T-helper 2 cell treated with Interferon-gamma antibody and Interleukin-4, amounts not matched to agents 5 μg/mL and 100 μg/mL, for 36 hours (primary cell): ENCODE results near the gene FAM240A.
"Not testable (repeated sequence)": the region's sequence is repeated elsewhere in the genome, so short reads cannot be mapped to it uniquely, and the experiment has no call there.

Experiments
- DNase-seq: peaks from one replicate; pipeline ENCODE4 v3.0.0; 2021; ENCODE audit warnings: low spot score
- H3K27ac Mint-ChIP-seq: one replicate; pipeline ENCODE4 v1.8.0; 2021; ENCODE audit warnings: mild to moderate bottlenecking, mixed read lengths
- H3K27me3 Mint-ChIP-seq: one replicate; pipeline ENCODE4 v1.8.0; 2021; ENCODE audit warnings: low read depth, mixed read lengths
- H3K36me3 Mint-ChIP-seq: one replicate; pipeline ENCODE4 v1.8.0; 2021; ENCODE audit warnings: low read depth, mixed read lengths
- H3K4me1 Mint-ChIP-seq: one replicate; pipeline ENCODE4 v1.8.0; 2021; ENCODE audit warnings: low read depth, mixed read lengths
- H3K4me3 Mint-ChIP-seq: one replicate; pipeline ENCODE4 v1.8.0; 2022; ENCODE audit warnings: mild to moderate bottlenecking, moderate library complexity, mixed read lengths
- H3K9me3 Mint-ChIP-seq: one replicate; pipeline ENCODE4 v1.8.0; 2021; ENCODE audit warnings: mixed read lengths

FAM240A gene

DNA sequence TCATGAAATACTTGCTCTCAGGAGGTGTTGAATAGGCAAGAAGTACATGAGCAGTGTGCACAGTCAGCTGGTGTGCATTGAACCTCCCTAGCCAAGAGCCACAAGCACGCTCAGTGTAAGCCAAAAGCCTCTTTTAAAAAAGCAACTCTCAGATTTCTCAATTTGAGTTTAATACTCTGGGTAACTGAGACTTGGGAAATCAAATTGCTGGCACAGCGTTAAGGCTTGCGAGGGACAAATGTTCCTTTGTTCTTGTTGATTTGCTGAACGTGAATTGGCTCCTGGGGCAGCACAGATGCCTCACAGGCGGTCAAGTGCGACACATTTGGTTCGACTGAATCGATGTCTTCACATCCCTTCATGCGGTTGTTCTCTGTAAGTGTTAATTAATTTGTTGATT lies at the start of gene FAM240A:
Gene FAM240A (plus strand): TSS at position 202 of the 400 bp plus-strand sequence. CDS start 159 bp downstream, at position 361.
- Mint-ChIP-seq H3K27me3 (peaks cover 30% of the 10 kb centered on the region), H3K36me3 (no peaks in the 10 kb centered on the region), H3K9me3 (no peaks in the 10 kb centered on the region), H3K4me1 (no peaks in the 10 kb centered on the region), H3K4me3 (no peak within 1 kb of the TSS), H3K27ac (no peak within 1 kb of the TSS)
- DNase-seq = no peak

DNA sequence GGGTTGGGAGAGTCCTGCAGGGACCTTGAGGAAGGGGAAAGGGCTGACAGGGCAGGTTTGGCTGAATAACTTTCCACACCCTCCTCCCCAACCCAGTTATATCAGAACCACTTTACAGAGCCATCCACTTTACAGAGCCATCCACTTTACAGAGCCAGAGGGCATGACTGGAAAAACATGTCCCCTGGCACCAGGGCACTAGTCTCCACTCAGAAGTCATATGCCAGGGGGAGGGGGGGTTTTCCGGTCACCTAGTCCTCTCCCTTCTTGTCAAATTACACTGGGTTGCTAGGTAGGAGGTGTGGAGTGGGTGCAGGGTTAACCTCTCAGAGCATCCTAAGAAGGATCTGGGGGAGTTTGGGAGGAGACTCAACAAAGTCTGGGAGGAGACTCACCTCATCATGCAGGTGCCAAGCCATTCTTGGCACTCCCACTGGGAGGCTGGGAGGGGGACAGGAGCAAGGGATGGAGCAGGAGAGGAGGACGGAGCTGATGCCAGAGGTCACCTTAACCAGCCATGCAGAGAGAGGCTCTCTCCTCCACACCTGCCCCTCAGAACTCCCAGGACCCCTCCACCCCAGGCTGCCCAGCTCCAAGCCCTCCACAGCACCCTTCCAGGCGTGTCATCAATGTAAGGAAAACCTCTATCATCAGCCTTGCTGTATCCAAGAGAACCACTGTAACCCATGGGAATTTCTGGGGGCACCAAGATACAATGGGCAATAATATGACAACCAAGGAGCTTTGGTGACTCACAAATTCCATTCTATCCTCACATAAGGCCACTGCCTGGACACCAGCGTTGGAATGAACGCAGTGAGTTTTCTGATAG lies 47.9 kb upstream of the FAM240A start:
- Mint-ChIP-seq H3K27ac (no peak overlapping the region), H3K27me3 (peaks cover 61% of the 10 kb centered on the region), H3K4me1 (peaks cover 12% of the 10 kb centered on the region), H3K4me3 (no peak overlapping the region), H3K9me3 (no peaks in the 10 kb centered on the region), H3K36me3 (no peaks in the 10 kb centered on the region)
- no peak for DNase-seq

DNA sequence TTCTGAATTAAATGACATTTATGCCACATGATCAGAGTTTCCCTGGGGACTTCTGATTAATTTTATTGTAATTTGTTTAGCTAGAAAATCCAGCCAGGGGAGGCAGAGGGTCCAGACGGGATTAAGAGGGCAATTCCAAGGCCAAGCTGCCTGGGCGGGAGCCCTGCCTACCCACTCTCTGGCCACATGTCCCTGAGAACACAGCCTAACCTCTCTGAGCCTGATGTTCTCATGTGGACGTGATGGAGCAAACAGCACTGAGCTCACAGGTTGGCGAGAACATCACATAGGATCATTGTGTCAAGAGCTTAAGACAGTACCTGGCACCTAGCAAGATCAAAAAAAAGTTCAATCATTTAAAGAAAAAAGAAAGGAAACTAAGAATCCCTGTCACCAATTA lies 47.2 kb upstream of the FAM240A start:
- peaks cover 12% of the 10 kb centered on the region for H3K4me1 Mint-ChIP-seq
- DNase-seq = no peak
- peak overlapping the region; percentile 55 for H3K4me3 Mint-ChIP-seq
- H3K36me3 Mint-ChIP-seq = no peaks in the 10 kb centered on the region
- H3K27me3 Mint-ChIP-seq = peaks cover 57% of the 10 kb centered on the region
- H3K27ac Mint-ChIP-seq = no peak overlapping the region
- no peaks in the 10 kb centered on the region for H3K9me3 Mint-ChIP-seq

DNA sequence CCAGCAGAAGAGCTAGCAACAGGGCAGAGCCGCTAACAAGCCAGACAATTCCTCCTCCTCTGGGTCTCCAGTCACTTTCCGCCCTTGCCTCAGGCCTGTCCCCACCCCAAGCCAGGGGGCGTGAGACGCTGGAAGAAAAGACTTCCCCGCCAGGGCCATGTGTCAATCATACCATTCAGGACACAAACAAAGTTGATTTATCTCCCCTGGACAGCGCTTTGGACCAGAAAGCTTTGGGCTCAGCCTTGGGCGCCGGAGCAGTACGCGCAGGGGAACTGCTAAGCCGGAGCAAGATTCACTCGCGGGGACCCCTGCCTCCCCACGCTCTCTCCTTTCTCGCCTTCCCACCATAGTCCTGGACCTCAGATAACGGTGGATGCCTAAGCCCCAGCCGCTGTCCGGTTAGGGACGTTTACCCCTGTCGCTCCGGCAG lies 46.7 kb upstream of the FAM240A start:
- H3K27ac Mint-ChIP-seq = no peak overlapping the region

DNA sequence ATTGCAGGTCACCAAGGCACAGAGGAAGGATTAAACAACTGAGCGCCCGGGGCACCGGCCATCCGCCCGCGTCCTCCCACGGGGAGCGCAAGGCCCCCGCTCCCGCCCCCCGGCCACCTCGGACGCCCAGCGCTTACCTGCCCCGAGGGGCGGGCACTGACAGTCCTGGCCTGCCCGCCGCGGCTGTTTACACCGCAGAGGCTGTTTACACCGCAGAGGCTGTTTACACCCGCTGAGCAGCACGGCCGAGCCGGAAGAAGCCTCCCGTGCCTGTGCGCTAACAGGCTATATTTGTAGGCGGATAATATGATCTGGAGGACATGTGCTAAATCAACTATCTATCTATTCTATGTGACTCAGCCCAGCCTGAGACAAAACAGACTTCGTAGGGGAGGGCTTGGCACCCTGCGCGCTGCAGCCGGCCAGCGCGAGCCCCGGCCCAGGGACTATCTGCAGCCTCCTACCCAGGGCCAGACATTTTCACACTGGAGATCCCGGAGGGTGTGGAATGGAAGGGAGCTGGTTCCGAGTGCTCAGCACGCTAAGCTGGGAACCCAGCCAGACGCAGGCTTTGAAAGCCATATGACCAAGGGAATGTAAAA lies 46.2 kb upstream of the FAM240A start, which contains the start of gene LRRC2:
Gene LRRC2 (minus strand): TSS at position 263 of the 602 bp plus-strand sequence. CDS start 14,711 bp downstream, outside the sequence.
- Mint-ChIP-seq H3K27ac (no peak within 1 kb of the TSS), H3K36me3 (no peaks in the 10 kb centered on the region), H3K4me1 (peaks cover 12% of the 10 kb centered on the region), H3K27me3 (peaks cover 53% of the 10 kb centered on the region), H3K4me3 (peak within 1 kb of the TSS; percentile 55), H3K9me3 (no peaks in the 10 kb centered on the region)
- DNase-seq = no peak

More for the DNA sequence above, 46.7 kb upstream of the FAM240A start:
- Mint-ChIP-seq H3K27me3 (peaks cover 55% of the 10 kb centered on the region), H3K36me3 (no peaks in the 10 kb centered on the region), H3K4me3 (peak overlapping the region; percentile 55), H3K9me3 (no peaks in the 10 kb centered on the region), H3K4me1 (peaks cover 12% of the 10 kb centered on the region)
- DNase-seq = no peak

DNA sequence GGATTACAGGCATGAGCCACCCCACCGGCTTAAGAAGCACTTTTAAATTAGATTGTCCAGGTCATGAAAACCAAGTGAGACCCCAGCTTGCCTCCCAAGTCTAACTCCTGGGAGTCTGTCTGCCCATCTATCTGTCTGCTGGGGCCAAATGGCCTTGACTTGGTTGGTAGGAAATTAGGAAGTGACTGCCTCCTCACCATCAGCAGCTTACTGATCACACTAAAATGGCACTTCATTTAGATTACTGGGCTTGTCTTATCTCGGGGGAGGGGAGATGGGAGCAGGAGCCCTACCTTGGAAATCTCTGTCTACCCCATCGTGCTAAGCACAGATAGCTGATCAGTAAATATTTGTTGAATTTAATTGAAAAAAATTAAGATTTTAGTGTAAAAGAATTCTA lies 40.6 kb upstream of the FAM240A start:
- Mint-ChIP-seq H3K36me3 (no peaks in the 10 kb centered on the region), H3K27ac (no peak overlapping the region), H3K4me1 (no peaks in the 10 kb centered on the region), H3K4me3 (no peak overlapping the region), H3K27me3 (peaks cover 36% of the 10 kb centered on the region), H3K9me3 (no peaks in the 10 kb centered on the region)
- no peak for DNase-seq

DNA sequence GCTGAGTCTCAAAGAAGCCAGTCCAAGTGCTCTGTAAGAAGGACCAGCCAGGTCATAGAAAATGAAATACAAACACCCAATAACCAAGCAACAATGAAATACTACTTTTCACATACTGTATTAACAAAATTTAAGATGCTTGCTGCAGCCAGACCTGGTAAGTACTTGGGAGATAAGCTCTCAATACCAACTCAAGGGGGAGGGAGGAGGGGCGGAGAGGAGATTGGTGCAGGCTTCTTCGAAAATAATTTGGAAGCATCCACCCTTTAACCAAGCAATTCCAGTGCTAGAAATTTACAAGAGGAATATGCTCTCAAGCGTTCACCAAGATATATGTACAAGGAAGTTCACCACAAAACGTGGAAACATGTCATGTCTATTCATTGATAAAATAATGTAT lies 38.6 kb upstream of the FAM240A start:
- H3K36me3 Mint-ChIP-seq = no peaks in the 10 kb centered on the region
- H3K27ac Mint-ChIP-seq = no peak overlapping the region
- DNase-seq = no peak

DNA sequence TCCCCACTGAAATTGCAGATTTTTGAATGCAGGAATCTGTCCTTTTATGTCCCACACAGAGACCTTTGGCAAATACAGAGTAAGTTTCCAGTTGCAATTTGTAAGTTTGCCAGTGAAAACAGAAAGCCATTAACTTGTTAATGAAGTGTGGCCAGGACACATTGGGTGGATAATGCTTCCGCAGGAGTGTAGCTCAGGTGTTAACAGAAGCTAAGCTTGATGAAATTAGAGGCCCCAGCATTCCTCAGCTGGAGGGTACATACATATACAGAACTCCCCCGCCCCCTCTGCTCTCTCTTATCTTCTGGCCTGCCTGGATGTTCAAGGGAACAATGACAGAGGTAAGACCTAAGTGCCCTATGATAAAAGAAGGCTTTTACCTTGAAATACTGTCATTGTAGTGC lies 38.1 kb upstream of the FAM240A start:
- no peaks in the 10 kb centered on the region for H3K9me3 Mint-ChIP-seq
- H3K27me3 Mint-ChIP-seq = peaks cover 33% of the 10 kb centered on the region
- no peak for DNase-seq
- H3K4me1 Mint-ChIP-seq = peaks cover 2% of the 10 kb centered on the region
- no peaks in the 10 kb centered on the region for H3K36me3 Mint-ChIP-seq
- no peak overlapping the region for H3K4me3 Mint-ChIP-seq
- H3K27ac Mint-ChIP-seq = no peak overlapping the region

More for the DNA sequence above, 38.6 kb upstream of the FAM240A start:
- no peaks in the 10 kb centered on the region for H3K9me3 Mint-ChIP-seq
- peaks cover 33% of the 10 kb centered on the region for H3K27me3 Mint-ChIP-seq
- no peak overlapping the region for H3K4me3 Mint-ChIP-seq
- H3K4me1 Mint-ChIP-seq = no peaks in the 10 kb centered on the region

DNA sequence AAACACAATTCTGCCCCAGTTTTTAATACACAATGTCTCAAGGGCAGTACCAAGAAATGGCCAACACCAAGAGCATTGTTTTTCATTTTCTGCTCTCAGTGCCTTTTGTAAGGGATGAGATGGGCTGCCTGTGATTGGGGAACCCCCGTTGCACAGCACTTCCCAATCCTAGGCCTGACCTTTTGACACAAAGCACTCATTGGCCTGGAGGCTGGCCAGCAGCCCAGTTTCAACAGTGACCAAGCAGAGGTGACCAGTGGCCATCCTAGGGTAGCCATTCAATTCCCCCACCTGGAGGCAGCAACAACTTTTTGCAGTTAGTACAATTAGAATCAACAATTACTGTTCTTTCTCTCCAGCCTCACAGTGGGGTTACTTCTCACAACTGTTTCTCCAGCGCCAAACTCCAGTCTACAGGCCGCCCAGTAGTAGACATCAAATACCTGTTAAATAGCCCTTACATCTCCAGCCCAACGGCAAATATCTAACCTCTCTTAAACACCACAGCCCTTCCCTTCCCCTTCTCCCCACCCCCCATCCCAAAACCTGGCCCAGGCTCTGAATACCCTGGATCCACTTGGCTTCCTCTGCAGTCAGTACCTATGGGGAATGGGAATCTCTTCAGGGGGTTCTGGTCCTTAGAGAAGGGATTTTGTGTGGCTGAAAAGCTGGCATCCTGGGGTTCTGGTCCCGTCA lies 37.3 kb upstream of the FAM240A start:
- Mint-ChIP-seq H3K9me3 (no peaks in the 10 kb centered on the region), H3K4me3 (no peak overlapping the region), H3K4me1 (peaks cover 2% of the 10 kb centered on the region), H3K27ac (no peak overlapping the region), H3K27me3 (peaks cover 32% of the 10 kb centered on the region), H3K36me3 (no peaks in the 10 kb centered on the region)
- no peak for DNase-seq

DNA sequence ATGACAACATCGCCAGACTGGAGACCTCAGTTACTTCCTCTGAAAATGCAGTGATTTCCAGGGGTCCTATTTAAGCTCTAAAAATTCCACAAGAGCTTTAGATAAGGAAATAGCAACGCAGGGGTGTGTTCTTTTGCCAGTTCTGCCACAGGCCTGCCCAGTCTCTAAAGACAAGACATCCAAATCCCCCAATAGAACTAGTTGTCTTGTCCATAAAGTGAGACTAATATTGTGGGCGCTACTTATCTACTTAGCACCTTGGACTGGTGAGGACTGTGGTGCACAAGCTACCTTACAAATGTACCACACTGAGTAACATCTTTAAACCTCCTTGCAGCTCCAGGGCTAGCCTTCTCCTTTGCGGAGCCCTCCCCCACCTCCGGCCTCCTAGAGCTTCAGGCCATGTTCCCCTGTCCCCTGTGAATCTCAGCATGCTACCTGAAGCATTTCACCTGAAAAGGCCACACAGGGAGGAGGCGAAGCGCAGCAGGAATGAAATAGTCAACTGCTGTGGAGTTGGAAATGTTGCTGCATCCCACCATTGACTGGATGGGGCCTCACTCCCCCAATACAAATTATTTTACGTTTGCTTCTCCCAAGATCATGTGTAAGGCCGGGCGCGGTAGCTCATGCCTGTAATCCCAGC lies 36.6 kb upstream of the FAM240A start:
- Mint-ChIP-seq H3K9me3 (no peaks in the 10 kb centered on the region), H3K4me1 (peaks cover 2% of the 10 kb centered on the region), H3K4me3 (no peak overlapping the region), H3K36me3 (no peaks in the 10 kb centered on the region), H3K27ac (no peak overlapping the region), H3K27me3 (peaks cover 30% of the 10 kb centered on the region)
- DNase-seq = no peak

DNA sequence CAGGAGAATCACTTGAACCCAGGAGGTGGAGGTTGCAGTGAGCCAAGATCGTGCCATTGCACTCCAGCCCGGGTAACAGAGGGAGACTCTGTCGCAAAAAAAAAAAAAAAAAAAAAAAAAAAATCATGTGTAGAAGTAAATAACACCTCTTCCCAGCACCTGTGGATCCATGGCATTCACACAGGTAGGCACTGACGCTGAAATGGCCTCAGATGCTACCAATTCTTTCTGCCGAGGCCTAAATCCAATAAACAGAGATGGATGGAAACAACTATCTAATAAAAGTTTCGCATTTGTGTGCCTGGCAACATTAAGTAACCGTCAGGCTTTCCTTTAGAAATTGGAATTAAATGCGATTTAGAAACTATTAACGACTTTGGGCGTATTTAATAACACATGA lies 35.9 kb upstream of the FAM240A start:
- no peak overlapping the region for H3K4me3 Mint-ChIP-seq
- H3K27me3 Mint-ChIP-seq = peaks cover 34% of the 10 kb centered on the region
- no peaks in the 10 kb centered on the region for H3K9me3 Mint-ChIP-seq
- peaks cover 2% of the 10 kb centered on the region for H3K4me1 Mint-ChIP-seq
- no peaks in the 10 kb centered on the region for H3K36me3 Mint-ChIP-seq
- H3K27ac Mint-ChIP-seq = no peak overlapping the region
- no peak for DNase-seq

DNA sequence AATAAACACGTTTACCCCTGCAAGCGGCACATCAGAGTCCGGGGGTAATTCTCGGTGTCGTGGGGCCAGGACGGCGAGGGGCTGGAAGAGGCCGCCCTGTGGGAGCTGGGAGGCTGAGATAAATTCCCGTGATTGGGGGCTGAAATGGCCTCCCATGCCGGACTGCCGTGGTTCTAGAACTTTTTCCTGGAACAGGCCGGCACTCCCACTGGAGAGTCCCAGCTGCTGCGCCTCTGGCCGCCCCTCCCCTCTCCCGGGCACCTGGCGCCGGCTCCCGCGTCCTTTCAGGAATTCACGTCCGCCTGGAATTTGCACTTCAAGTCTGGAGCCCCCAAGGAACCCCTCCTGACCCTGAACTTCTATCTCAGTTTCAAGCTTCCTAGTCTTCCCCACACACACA lies 35.4 kb upstream of the FAM240A start:
- no peaks in the 10 kb centered on the region for H3K9me3 Mint-ChIP-seq
- H3K27me3 Mint-ChIP-seq = peaks cover 33% of the 10 kb centered on the region
- no peak overlapping the region for H3K27ac Mint-ChIP-seq
- no peak for DNase-seq
- H3K4me1 Mint-ChIP-seq = peaks cover 2% of the 10 kb centered on the region
- H3K4me3 Mint-ChIP-seq = no peak overlapping the region
- no peaks in the 10 kb centered on the region for H3K36me3 Mint-ChIP-seq

DNA sequence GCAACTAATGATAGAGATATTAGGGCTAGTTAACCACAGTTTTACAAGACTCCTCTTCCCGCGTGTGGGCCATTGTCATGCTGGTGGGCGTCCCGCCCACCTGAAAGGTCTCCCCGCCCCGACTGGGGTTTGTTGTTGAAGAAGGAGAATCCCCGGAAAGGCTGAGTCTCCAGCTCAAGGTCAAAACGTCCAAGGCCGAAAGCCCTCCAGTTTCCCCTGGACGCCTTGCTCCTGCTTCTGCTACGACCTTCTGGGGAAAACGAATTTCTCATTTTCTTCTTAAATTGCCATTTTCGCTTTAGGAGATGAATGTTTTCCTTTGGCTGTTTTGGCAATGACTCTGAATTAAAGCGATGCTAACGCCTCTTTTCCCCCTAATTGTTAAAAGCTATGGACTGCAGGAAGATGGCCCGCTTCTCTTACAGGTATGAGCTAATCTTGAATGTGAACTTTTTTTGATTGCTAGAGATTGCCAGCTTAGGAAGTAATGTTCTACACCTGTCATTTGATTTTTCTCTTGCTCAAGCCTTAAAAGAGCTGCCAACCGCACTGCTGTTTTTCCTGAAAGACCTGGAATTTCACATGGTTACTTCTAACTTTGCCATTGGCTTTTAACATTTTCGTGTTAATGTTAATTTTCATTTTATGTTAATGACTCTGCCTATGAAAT lies 34.6 kb upstream of the FAM240A start:
- not testable (repeated sequence) for H3K4me1 Mint-ChIP-seq, DNase-seq, H3K4me3 Mint-ChIP-seq, H3K36me3 Mint-ChIP-seq, H3K27ac Mint-ChIP-seq, H3K9me3 Mint-ChIP-seq
- peaks cover 34% of the 10 kb centered on the region for H3K27me3 Mint-ChIP-seq
